Sigmoid colon (tissue), 7 donors: ENCODE results near the gene AUNIP. TPM values are rescaled to one million over a fixed set of nuclear protein-coding genes. Genes with fewer than 3 reads are reported as not detected.

Source experiments
- DNase-seq: peaks from one replicate; pipeline ENCODE4 v3.0.0-alpha.2; 2019
- H3K27ac ChIP-seq, 4 donors: fragments of 200-600 bp; sonication (generic); one replicate each; pipeline ENCODE4 v1.5.1; 2016 to 2019; ENCODE audit warnings: mild to moderate bottlenecking in 1 of 4
- H3K27me3 ChIP-seq, 3 donors: fragments of 200-600 bp; sonication (generic); one replicate each; pipeline ENCODE4 v1.5.1; 2019; ENCODE audit warnings: mild to moderate bottlenecking in 1 of 3
- H3K36me3 ChIP-seq, 4 donors: fragments of 200-600 bp; sonication (generic); one replicate each; pipeline ENCODE4 v1.5.1; 2016 to 2019
- H3K4me1 ChIP-seq, 4 donors: fragments of 200-600 bp; sonication (generic); one replicate each; pipeline ENCODE4 v1.5.1; 2017 to 2019
- H3K4me3 ChIP-seq, 4 donors: fragments of 200-600 bp; sonication (generic); one replicate each; pipeline ENCODE4 v1.5.1; 2017 to 2019; ENCODE audit warnings: mild to moderate bottlenecking in 2 of 4, moderate library complexity in 1 of 4
- H3K9me3 ChIP-seq, 4 donors: fragments of 200-600 bp in 3 of 4; sonication (generic) in 3 of 4; one replicate each; pipeline versions ENCODE4 v1.5.1 to v1.6.1; 2013 to 2019
- EP300 ChIP-seq, 4 donors: sonication (generic); formaldehyde crosslinking; IDR thresholded peaks; one replicate each; pipeline ENCODE4 v1.6.1; 2017; ENCODE audit warnings: antibody characterized with exemption in 4 of 4
- POLR2A ChIP-seq, 2 donors: fragments of 450-650 bp; IDR thresholded peaks; one replicate each; pipeline ENCODE4 v1.6.1; 2016; ENCODE audit warnings: antibody characterized with exemption in 2 of 2, mild to moderate bottlenecking in 2 of 2, moderate library complexity in 2 of 2
- POLR2AphosphoS5 ChIP-seq, 4 donors: sonication (generic); formaldehyde crosslinking; IDR thresholded peaks; one replicate each; pipeline ENCODE4 v1.6.1; 2017; ENCODE audit warnings: antibody characterized with exemption in 4 of 4
- WGBS, 2 donors: extraction: QIAGEN DNeasy Blood & Tissue Kit; methylation state at CpG; one replicate each; pipeline ENCODE4 v1.1.7; 2013; 5-methylcytosine and 5-hydroxymethylcytosine counted together
- intact Hi-C: fragments of 100-400 bp; cut with DNase I; formaldehyde crosslinking; loops from one replicate; pipeline ENCODE4 v1.15.1; 2023
- polyA plus RNA-seq, 3 donors: library from polyadenylated mRNA; stranded (reverse); fragments of 200-250 nt; gene quantifications; one replicate each; pipeline ENCODE4 v1.2.3, GENCODE V29; 2013
- total RNA-seq, 4 donors: library from RNA; depleted of rRNA; stranded (reverse); fragments of >200 nt; gene quantifications; one replicate each; pipeline ENCODE4 v1.1.0, GENCODE V29; 2016
- TF ChIP-seq, protein P1 (sequence below), 4 experiments: fragments of 450-650 bp in 3 of 4; fragments of 200-600 bp in 1 of 4; IDR thresholded peaks; one replicate each; pipeline ENCODE4 v1.5.1; 2016 to 2019; ENCODE audit warnings: antibody characterized with exemption in 4 of 4, mild to moderate bottlenecking in 3 of 4, moderate library complexity in 2 of 4
- donor health status: healthy with polysubstance abuse.
- donor health status: Bipolar disorder and iron deficiency.
- donor health status: healthy.

The AUNIP gene
- total and polyA plus RNA-seq, 7 donors, result 0.46 to 1.9 TPM; not detected in 5

- Histone ChIP-seq H3K27ac (no peak overlapping the region), H3K4me3 (no peak overlapping the region), H3K4me1 (peaks cover 0 to 22% (median 8%) of the 10 kb centered on the region in 4 donors), H3K27me3 (no peaks in the 10 kb centered on the region), H3K36me3 (peaks cover 0 to 1% (median 0%) of the 10 kb centered on the region in 4 donors), H3K9me3 (no peaks in the 10 kb centered on the region)
- TF ChIP-seq, protein P1, sequence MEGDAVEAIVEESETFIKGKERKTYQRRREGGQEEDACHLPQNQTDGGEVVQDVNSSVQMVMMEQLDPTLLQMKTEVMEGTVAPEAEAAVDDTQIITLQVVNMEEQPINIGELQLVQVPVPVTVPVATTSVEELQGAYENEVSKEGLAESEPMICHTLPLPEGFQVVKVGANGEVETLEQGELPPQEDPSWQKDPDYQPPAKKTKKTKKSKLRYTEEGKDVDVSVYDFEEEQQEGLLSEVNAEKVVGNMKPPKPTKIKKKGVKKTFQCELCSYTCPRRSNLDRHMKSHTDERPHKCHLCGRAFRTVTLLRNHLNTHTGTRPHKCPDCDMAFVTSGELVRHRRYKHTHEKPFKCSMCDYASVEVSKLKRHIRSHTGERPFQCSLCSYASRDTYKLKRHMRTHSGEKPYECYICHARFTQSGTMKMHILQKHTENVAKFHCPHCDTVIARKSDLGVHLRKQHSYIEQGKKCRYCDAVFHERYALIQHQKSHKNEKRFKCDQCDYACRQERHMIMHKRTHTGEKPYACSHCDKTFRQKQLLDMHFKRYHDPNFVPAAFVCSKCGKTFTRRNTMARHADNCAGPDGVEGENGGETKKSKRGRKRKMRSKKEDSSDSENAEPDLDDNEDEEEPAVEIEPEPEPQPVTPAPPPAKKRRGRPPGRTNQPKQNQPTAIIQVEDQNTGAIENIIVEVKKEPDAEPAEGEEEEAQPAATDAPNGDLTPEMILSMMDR (IDR thresholded peaks at IDR 0.05), result no peak
- no peak for TF ChIP-seq POLR2A (IDR thresholded peaks at IDR 0.05)
- no peak for TF ChIP-seq EP300 (IDR thresholded peaks at IDR 0.05)
- TF ChIP-seq POLR2AphosphoS5 (IDR thresholded peaks at IDR 0.05), result no peak
- intact Hi-C loops, result no loop called here
- 68 to 71% methylated on average over 8 of the region's 8 CpGs for WGBS, 2 donors
- DNase-seq, result no peak
Measured at GRCh38 chr1:25794325-25794724, 64.9 kb downstream of the AUNIP start.

- Histone ChIP-seq H3K36me3 (peaks cover 0 to 5% (median 0%) of the 10 kb centered on the region in 4 donors), H3K9me3 (no peaks in the 10 kb centered on the region), H3K27ac (no peak overlapping the region), H3K4me3 (no peak overlapping the region), H3K4me1 (peaks cover 0 to 16% (median 4%) of the 10 kb centered on the region in 4 donors), H3K27me3 (no peaks in the 10 kb centered on the region)
- 71 to 87% methylated on average over 7 of the region's 7 CpGs for WGBS, 2 donors
- intact Hi-C loops, result no loop called here
- TF ChIP-seq POLR2AphosphoS5 (IDR thresholded peaks at IDR 0.05) (no peak), EP300 (IDR thresholded peaks at IDR 0.05) (no peak), POLR2A (IDR thresholded peaks at IDR 0.05) (no peak)
- TF ChIP-seq, protein P1 (IDR thresholded peaks at IDR 0.05), result no peak
- no peak for DNase-seq
Measured at GRCh38 chr1:25793585-25794170, 65.6 kb downstream of the AUNIP start.

DNA sequence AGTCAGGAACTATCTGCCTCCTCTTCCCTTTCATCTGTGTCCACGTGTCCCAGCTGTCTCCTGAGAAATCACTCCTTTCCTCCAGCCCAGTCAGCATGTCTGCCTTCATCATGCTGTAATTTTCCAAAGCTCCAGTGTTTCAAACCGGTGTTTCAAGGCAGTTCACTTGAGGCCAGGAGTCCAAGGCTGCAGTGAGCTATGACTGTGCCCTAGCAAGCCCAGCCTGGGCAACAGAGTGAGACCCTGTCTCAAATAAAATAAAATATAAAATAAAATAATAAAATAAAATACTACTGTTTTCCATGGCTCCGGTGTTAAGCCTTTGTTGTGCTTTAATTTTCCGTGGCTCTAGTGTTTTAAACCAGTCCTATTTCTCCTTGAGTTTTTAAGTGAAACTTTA, 67.1 kb downstream of the AUNIP start:
- 70 to 71% methylated on average over 4 of the region's 4 CpGs for WGBS, 2 donors
- no peaks in the 10 kb centered on the region for H3K9me3 ChIP-seq
- H3K27ac ChIP-seq, result no peak overlapping the region
- intact Hi-C loops, result no loop called here
- H3K27me3 ChIP-seq, result no peaks in the 10 kb centered on the region
- H3K4me1 ChIP-seq, result peaks cover 0 to 12% (median 9%) of the 10 kb centered on the region in 4 donors
- TF ChIP-seq POLR2AphosphoS5 (IDR thresholded peaks at IDR 0.05), result no peak
- TF ChIP-seq, protein P1 (IDR thresholded peaks at IDR 0.05), result no peak
- TF ChIP-seq EP300 (IDR thresholded peaks at IDR 0.05), result no peak
- no peak for TF ChIP-seq POLR2A (IDR thresholded peaks at IDR 0.05)
- no peak overlapping the region for H3K4me3 ChIP-seq
- DNase-seq, result no peak
- H3K36me3 ChIP-seq, result peaks cover 0 to 5% (median 0%) of the 10 kb centered on the region in 4 donors

DNA sequence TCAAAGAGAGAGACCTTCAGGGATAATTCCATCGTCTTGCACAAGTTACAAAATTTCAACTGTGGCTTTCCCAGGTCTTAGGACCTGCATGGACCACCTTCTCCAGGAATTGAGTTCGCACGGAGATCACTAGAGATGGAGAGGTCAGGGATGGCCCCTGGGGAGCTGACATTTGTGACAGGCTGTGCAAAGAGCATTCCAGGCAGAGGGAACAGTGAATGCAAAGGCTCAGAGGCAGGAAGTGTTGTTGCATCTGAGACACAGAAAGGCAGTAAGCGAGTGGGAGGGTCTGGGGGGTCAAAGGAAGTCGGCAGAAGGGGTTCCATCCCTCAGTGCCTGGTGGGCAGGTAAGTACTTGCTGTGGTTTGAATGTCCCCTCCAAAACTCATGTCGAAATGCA, 68.8 kb downstream of the AUNIP start:
- Histone ChIP-seq H3K9me3 (no peaks in the 10 kb centered on the region), H3K36me3 (peaks cover 0 to 5% (median 0%) of the 10 kb centered on the region in 4 donors), H3K27ac (no peak overlapping the region), H3K4me3 (no peak overlapping the region), H3K27me3 (no peaks in the 10 kb centered on the region), H3K4me1 (peaks cover 0 to 22% (median 21%) of the 10 kb centered on the region in 4 donors)
- DNase-seq, result no peak
- intact Hi-C loops, result no loop called here
- 87 to 89% methylated on average over 6 of the region's 6 CpGs for WGBS, 2 donors
- TF ChIP-seq POLR2A (IDR thresholded peaks at IDR 0.05), result no peak
- TF ChIP-seq POLR2AphosphoS5 (IDR thresholded peaks at IDR 0.05), result no peak
- no peak for TF ChIP-seq EP300 (IDR thresholded peaks at IDR 0.05)
- TF ChIP-seq, protein P1 (IDR thresholded peaks at IDR 0.05), result no peak

GRCh38 chr1:25787760-25788166, 71.5 kb downstream of the AUNIP start:
- Histone ChIP-seq H3K4me3 (no peak overlapping the region), H3K4me1 (peaks cover 0 to 35% (median 33%) of the 10 kb centered on the region in 4 donors), H3K36me3 (peaks cover 0 to 17% (median 2%) of the 10 kb centered on the region in 4 donors), H3K9me3 (no peaks in the 10 kb centered on the region), H3K27me3 (no peaks in the 10 kb centered on the region), H3K27ac (no peak overlapping the region)
- DNase-seq, result no peak
- 85 to 91% methylated on average over 5 of the region's 5 CpGs for WGBS, 2 donors
- intact Hi-C loops, result no loop called here
- no peak for TF ChIP-seq POLR2AphosphoS5 (IDR thresholded peaks at IDR 0.05)
- TF ChIP-seq POLR2A (IDR thresholded peaks at IDR 0.05), result no peak
- no peak for TF ChIP-seq EP300 (IDR thresholded peaks at IDR 0.05)
- TF ChIP-seq, protein P1 (IDR thresholded peaks at IDR 0.05), result no peak
